Stimulated activated memory B cell treated with anti-CD40 and anti-IgM and Interleukin-4, amounts not matched to agents 10 μg/mL and 1 μg/mL and 100 μg/mL, for 72 hours (primary cell): Measurements from ENCODE around the gene AQP12B.

Experiments
- ATAC-seq: fragments of 150-1000 bp; cut with Tn5 transposase; 2 replicates; pipeline ENCODE4 v1.10.0; 2021
- H3K27ac Mint-ChIP-seq: one replicate; pipeline ENCODE4 v1.8.0; 2022; ENCODE audit warnings: mild to moderate bottlenecking, mixed read lengths
- H3K27me3 Mint-ChIP-seq: one replicate; pipeline ENCODE4 v1.8.0; 2022; ENCODE audit warnings: mixed read lengths
- H3K36me3 Mint-ChIP-seq: one replicate; pipeline ENCODE4 v1.8.0; 2022; ENCODE audit warnings: mixed read lengths
- H3K4me1 Mint-ChIP-seq: one replicate; pipeline ENCODE4 v1.8.0; 2022; ENCODE audit warnings: mixed read lengths
- H3K4me3 Mint-ChIP-seq: one replicate; pipeline ENCODE4 v1.8.0; 2022; ENCODE audit warnings: mild to moderate bottlenecking, moderate library complexity, mixed read lengths
- H3K9me3 Mint-ChIP-seq: one replicate; pipeline ENCODE4 v1.8.0; 2022; ENCODE audit warnings: mixed read lengths

AQP12B gene

DNA sequence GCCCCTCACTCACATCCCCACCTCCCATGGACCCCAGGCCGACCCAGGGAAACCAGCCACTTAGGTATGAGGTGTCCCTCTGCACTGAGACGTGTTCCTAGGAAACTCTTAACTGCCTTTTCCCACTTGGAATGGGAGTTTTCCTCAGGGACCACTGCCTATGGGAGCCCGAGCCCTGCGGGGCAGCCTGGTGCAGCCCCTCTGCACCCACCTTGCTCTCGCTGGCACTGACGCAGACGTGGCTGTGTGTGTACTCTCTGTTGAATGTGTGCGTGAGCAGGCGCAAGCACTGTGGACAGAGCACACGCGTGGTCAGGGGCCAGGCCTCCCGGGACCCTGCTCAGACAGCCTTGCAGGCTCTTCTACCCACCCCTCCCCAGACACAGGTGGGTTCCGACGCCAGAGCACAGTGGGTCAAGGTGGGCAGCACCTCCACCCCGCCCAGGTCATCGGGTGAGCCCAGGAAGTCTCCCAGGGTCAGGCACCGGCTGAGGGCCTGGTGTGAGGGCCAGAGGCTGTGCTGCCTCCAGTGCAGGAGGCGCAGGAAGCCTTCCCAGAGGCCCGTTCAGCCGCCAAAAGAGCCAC, 39.0 kb upstream of the AQP12B start:
- Mint-ChIP-seq H3K4me3 (no peak overlapping the region), H3K27ac (no peak overlapping the region), H3K36me3 (no peaks in the 10 kb centered on the region), H3K9me3 (no peaks in the 10 kb centered on the region), H3K27me3 (peaks cover 39% of the 10 kb centered on the region), H3K4me1 (no peaks in the 10 kb centered on the region)
- no peak for ATAC-seq

DNA sequence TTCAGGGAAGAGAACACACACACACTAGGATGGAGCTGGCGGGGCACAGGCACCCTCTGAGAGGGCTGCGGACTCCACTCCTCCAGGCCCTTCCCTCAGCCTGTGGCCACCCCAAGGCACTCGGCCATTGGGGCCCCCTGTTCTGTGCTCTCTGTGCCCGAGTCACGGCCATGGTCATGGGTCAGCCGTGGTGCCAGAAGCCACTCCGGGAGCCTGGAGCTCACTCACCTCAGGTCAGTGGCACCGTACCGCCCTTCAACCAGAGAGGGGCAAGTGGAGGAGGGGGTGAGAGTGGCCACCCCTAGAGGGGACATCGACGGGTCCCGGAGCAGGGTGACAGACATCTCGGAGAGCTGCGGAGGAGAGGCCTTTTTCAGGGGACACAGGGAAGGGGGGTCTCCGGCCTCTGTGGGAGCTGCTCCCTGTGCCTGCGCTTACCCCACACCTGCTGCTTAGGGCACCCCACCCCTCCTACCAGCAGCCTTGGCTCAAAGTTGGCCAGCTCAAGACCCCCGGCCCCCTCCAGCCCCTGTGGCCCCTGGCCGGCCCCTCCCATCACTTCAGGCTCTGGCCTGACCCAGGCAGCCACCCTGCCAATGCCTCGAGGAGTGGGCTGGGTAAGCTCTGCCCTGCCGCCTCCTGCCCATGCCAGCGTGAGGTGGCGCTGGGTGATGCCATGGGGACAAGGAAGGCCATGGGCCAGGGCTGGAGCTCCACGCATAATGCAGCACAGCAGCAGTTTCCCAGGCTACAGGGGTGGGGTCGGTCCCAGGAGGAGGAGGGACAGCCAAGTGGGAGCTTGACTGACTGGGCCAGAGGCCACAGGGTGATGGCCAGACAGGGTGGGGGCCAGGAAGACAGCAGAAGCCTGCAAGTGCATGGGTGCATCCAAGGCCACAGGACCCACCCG, 38.3 kb upstream of the AQP12B start:
- Mint-ChIP-seq H3K4me3 (no peak overlapping the region), H3K27ac (no peak overlapping the region)
- ATAC-seq: no peak

DNA sequence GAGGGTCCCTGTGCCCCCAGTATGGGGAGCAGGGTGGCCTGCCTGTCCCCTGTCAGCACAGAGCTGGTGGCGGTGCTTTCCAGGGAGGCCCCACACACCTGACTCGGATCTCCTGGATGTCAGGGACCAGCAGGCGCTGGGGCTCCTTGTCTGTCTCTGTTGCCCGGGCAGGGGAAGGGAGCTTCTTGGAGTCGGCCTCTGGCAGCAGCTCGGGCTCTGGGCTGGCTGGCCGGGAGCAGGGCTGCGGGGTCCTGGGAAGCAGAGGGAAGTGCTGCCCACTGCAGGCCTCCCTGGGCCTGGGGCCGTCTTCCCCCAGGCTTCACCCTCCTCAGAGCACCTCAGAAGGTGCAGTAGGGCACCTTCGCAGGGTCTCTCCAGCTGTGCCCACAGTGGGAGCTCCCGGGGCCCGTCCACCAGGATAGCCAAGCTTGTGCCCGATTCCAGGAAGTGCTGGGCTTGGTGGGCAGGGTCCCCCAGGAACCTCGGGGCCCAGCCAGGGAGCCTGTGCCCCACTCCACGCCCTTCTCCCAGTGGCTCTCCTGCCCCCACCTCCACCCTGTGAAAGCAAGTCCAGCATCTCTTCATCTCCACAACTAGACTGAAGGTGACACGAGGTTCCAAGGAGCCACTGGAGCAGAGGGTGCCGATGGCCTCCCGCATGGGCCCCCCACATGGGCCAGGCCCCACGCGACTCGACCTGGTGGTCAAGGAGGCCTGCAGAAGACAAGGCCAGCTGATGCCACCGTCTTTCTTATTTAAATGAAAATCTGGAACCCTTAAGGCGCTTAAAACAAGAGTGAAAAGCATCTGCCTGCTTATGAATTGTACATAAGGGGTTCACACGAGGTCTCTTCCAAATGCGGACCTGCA, 37.2 kb upstream of the AQP12B start:
- ATAC-seq: no peak

More for the DNA sequence above, 38.3 kb upstream of the AQP12B start:
- Mint-ChIP-seq H3K27me3 (peaks cover 39% of the 10 kb centered on the region), H3K4me1 (no peaks in the 10 kb centered on the region), H3K9me3 (no peaks in the 10 kb centered on the region), H3K36me3 (no peaks in the 10 kb centered on the region)

DNA sequence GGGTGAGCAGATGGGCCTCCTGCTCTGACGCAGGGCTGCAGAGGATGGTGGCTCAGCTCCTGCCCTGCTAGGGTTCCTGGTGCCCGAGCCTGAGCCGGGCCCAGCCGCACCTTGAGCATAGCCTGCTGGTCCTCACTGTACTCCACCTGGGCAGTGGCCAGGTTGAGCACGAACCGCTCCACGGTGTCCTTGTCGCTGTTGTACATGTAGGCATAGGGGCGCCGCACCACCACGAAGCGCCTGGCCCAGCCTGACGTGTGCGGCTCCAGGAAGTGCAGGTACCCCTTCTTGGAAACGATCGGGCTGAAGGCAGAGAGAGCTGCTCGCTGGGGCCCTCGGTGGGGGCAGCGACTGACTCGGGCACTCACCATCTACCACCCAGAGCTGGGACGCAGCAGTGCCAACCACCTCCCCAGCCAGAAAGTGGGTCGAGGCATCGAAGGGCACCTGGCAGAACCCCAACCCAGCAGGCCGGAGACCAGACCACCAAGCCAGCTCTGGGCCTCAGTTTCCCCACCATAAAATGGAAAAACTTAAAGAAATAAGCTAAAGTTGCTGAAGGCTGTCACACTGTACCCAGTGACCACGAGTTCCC, 36.3 kb upstream of the AQP12B start:
- H3K27me3 Mint-ChIP-seq: peaks cover 33% of the 10 kb centered on the region
- H3K9me3 Mint-ChIP-seq: no peaks in the 10 kb centered on the region
- ATAC-seq: no peak
- no peak overlapping the region for H3K4me3 Mint-ChIP-seq
- no peak overlapping the region for H3K27ac Mint-ChIP-seq
- H3K4me1 Mint-ChIP-seq: no peaks in the 10 kb centered on the region
- no peaks in the 10 kb centered on the region for H3K36me3 Mint-ChIP-seq

More for the DNA sequence above, 37.2 kb upstream of the AQP12B start:
- Mint-ChIP-seq H3K27me3 (peaks cover 41% of the 10 kb centered on the region), H3K36me3 (no peaks in the 10 kb centered on the region), H3K9me3 (no peaks in the 10 kb centered on the region), H3K4me1 (no peaks in the 10 kb centered on the region), H3K4me3 (no peak overlapping the region), H3K27ac (no peak overlapping the region)

DNA sequence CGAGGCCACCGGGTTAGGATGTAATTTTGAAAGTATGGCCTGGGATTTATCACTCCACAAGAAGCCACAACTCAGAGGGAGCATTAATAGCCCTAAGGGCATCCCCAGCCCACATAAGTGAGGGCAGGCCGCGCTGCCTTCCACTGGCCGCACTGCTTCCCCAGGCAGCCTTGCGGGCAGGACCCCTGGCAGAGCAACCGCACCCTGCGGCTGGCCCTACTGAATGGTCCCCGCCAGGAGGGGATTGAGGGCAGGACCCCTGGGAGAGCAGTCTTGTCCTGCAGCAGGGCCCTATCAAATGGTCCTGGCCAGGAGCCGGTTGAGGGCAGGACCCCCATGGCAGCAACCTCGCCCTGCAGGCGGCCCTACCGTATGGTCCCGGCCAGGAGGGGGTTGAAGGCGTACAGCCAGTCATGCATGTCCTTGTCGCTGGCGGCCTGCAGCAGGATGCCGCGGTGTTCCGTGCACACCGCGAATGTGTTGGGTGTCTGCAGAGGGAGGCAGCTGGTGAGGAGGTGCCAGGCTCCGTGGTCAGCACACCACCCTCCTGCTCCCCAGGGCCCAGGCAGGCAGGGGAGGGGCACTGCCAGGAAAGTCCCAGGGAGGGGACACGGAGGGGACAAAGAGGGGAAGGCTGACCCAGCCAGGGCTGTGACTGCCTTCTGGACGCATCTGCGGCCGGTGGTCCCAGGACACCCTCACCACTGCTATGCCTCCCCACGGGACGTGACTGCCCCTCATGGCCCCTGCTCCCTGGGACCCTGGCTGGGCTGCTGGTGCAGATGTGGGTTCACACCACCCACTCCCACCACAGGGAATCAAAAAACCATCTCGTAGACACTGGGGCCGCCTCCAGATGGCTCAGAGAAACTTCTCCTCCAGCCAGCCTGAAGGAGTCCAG, 35.2 kb upstream of the AQP12B start:
- H3K27me3 Mint-ChIP-seq: peaks cover 22% of the 10 kb centered on the region
- no peak overlapping the region for H3K4me3 Mint-ChIP-seq
- H3K36me3 Mint-ChIP-seq: no peaks in the 10 kb centered on the region
- ATAC-seq: no peak
- H3K9me3 Mint-ChIP-seq: no peaks in the 10 kb centered on the region
- H3K4me1 Mint-ChIP-seq: no peaks in the 10 kb centered on the region
- no peak overlapping the region for H3K27ac Mint-ChIP-seq

DNA sequence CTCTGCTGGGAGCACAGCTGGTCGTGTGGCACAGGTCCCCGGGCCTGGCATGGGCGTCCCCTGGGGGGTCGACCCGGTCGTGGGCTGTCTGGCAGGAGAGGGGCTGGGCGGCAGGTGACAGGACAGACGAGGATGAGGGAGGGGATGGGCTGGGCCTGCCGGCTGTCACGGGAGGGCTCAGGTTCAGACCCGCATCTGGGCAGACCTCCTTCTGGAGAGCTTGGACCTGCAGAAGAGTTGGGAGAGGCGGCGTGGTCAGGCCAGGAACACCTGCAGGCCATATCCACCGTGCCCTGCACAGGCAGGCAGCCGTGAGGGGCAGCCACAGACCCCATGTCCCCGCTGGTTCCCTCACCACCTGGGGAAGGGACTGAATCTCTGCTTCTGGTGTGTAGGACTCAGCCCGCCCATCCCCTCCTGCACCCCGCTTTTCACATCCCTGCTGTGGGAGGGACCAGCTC, 34.5 kb upstream of the AQP12B start:
- no peaks in the 10 kb centered on the region for H3K4me1 Mint-ChIP-seq
- no peak overlapping the region for H3K4me3 Mint-ChIP-seq
- H3K9me3 Mint-ChIP-seq: no peaks in the 10 kb centered on the region
- no peak overlapping the region for H3K27ac Mint-ChIP-seq
- no peaks in the 10 kb centered on the region for H3K36me3 Mint-ChIP-seq
- peaks cover 17% of the 10 kb centered on the region for H3K27me3 Mint-ChIP-seq
- ATAC-seq: no peak

DNA sequence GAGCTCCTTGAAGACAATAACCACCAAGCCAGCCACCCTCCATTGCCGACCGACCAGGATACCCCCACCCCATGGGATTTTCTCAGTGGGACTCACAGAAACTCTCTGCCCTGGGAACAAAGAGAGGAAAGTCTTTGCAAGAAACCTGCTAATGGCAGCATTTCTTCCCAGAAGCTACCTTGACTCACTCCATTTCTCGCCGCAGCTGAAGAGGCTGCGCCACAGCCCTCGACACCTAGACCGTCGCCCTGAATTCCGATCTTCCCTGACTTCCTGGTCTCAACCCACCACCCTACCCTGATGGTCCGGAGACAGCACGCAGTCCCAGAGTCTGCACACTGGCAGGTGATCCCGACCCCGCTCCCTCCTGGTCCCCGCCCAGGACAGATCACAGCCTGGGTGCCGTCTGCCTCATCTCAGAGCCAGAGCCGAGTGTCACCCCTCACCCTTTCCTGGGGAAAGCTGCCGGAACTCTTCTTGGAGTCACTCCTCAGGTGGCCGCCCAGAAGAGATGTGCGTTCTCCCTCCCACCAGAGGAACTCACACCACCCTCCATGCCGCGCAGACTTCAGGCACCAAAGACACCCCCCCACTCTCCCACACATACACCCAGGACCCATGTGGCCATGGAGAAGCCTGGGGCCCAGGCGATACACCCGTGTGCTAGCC, 33.6 kb upstream of the AQP12B start:
- ATAC-seq: no peak
- no peaks in the 10 kb centered on the region for H3K4me1 Mint-ChIP-seq
- H3K9me3 Mint-ChIP-seq: no peaks in the 10 kb centered on the region
- no peak overlapping the region for H3K4me3 Mint-ChIP-seq
- no peaks in the 10 kb centered on the region for H3K36me3 Mint-ChIP-seq
- peaks cover 24% of the 10 kb centered on the region for H3K27me3 Mint-ChIP-seq
- H3K27ac Mint-ChIP-seq: no peak overlapping the region

DNA sequence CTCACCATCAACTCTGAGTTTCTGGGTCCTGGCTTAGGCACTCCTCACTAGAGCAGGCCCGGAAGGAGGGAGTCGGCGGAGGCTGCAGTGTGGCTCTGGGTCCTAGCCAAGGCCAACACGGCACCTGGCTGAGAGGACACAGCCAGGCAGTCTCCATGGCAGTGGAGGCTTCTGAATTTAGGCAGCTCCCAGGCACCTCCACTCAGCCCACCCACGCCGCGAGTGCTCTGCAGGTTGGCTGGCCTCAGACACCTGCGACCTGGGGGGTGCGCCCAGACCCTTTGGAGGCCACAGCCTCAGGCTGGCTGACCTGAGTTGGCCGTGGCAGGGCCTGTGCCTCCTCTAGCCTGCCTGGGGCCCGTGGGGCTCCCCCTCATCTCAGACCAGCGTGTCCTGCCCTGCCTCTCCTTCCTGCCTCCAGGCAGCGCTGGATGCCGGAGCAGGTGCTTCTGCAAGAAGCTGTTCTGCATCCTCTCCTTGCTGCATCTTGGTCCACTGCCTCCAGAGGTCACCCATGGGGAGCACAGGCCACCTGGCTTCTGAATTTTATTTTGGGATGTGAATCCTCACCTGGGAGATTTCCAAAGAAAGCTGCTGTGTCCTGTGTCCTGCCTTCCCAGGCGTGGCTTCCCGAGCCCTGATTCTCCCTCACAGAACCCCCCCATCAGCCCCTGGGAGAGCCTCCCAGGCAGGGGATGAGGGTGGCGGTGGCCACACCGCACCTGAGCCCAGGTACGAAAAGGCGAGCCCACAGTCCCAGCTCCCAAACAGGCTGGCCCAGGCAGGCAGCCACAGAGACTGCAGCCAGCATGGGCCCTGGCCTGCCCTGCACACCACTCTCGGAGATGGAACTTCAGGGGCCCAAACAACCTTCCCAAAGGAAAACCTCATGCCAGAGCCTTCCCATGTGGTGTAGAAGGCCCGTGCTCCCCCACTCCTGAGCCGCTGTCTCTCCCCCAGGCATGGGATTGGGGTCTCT, 32.4 kb upstream of the AQP12B start:
- no peak for ATAC-seq
- H3K4me3 Mint-ChIP-seq: no peak overlapping the region
- peaks cover 33% of the 10 kb centered on the region for H3K27me3 Mint-ChIP-seq
- no peaks in the 10 kb centered on the region for H3K9me3 Mint-ChIP-seq
- H3K36me3 Mint-ChIP-seq: no peaks in the 10 kb centered on the region
- H3K27ac Mint-ChIP-seq: no peak overlapping the region
- H3K4me1 Mint-ChIP-seq: no peaks in the 10 kb centered on the region

DNA sequence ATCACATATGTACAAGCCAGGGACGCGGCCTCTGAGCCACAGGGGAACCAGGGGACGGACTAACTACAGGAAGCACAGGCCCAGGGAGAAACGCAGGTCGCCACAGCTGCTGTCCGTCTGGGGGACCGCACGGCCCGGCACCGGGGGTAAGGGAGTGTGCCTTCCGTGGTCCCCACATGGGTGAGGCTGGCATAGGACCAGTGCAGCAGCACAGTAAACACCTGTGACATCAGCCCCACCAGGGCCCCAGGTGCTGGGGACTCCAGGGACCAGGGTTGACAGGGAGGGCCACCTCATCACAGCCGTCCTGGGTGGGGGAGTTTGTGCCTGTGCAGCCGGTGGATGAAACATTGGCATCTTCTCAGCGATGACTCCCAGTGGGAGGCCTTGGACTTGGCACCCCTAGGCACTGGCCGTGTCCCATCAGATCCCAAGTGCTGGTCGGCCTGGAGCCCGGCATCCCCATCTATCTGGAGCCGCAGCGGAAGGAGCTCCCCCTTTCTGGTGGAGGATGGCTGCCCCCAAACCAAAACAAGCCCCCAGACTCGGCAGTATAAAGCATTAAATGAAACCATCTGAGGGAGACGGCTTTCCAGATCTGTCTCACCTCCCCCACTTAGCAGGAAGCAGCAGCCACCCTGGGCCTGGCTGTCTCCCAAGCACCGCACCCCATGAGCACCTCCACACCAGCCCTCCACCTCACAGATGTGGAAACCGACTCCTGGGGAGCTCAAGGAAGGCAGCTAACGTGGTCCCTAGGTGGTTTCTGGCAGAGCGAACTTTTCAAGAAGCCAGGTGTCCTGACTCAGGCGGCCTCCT, 31.5 kb upstream of the AQP12B start:
- Mint-ChIP-seq H3K4me1 (no peaks in the 10 kb centered on the region), H3K27ac (no peak overlapping the region), H3K9me3 (no peaks in the 10 kb centered on the region), H3K27me3 (peaks cover 33% of the 10 kb centered on the region), H3K36me3 (no peaks in the 10 kb centered on the region), H3K4me3 (no peak overlapping the region)
- no peak for ATAC-seq

DNA sequence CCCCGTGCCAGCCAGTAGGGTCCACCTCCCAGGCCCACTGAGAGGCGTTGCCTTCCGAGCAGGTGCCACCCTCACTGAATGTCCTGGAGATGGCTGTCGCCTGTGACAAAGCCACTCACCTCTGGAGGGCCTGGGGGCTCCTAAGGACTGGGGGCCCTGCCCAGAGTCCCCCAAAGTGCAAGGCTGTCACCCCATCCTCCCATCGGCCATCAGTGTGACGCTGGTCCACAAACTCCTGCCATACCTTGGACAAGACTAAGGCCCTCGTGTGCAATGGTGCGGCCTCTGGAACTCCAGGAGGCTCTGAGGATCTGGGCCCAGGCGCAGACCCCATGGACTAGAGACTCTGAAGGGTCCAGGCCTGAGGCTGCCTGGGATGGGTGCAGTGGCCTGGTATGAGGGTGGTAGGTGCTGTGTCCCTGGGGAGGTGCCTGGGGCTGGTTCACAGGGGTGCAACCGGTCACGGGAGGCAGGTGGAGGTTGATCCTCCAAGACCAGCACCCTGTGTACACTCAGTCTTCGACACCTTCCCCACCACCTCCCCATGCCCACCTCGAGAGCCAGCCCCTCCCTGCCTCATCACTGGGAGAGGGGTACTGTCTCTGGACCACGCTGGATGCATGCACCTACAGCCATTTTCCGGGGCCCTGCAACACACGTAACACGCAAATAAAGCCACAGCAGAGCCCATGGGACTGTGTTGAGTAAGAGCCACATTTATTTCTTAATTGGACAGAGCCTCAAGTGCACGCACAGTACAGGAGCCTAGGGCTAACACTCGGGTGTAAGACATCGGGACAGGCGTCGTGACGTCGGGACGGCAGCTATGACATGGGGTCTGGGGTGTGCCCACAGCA, 30.6 kb upstream of the AQP12B start:
- ATAC-seq: no peak
- Mint-ChIP-seq H3K4me3 (no peak overlapping the region), H3K27me3 (peaks cover 37% of the 10 kb centered on the region), H3K4me1 (no peaks in the 10 kb centered on the region), H3K9me3 (no peaks in the 10 kb centered on the region), H3K36me3 (no peaks in the 10 kb centered on the region), H3K27ac (no peak overlapping the region)

DNA sequence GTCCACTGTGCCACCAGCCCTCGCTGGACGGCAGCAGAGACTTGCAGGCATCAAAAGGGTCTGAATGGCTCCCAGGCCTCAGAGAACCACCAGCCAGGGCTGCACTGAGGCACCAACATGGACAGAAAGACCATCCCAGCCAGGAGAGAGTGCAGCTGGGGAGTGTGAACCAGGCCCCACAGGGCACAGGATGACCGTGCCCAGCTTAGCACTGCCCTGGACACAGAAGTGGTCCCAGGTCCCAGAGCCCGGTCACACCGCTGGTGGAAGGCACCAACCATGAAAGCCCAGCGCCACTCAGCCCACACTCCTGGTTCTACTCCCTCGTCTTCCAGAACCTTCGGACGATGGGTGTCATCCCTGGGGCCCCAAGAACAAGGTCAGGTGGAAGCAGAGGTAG, 29.4 kb upstream of the AQP12B start:
- Mint-ChIP-seq H3K9me3 (no peaks in the 10 kb centered on the region), H3K27ac (no peak overlapping the region), H3K36me3 (no peaks in the 10 kb centered on the region), H3K4me3 (no peak overlapping the region), H3K4me1 (no peaks in the 10 kb centered on the region), H3K27me3 (peaks cover 49% of the 10 kb centered on the region)
- ATAC-seq: no peak

DNA sequence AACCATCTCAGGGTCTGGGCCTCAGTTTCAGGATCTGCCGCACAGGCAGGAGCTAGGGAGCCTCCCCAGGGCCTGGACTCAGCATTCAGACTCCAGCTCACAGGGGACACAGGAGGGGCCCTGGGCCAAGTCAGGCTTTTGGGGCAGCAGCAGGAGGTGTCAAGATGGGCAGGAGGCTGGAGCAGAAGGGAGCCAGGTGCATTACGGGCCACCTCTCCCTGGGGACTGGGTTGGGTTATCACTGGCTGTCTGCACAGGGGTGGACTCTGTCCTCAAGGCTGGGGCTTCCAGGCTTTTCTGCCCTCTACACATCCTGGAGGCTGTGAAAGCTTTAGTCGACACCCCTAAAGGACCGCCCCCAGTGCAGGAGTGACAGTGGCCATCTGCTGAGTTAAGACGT, 29.0 kb upstream of the AQP12B start:
- H3K9me3 Mint-ChIP-seq: no peaks in the 10 kb centered on the region
- no peaks in the 10 kb centered on the region for H3K36me3 Mint-ChIP-seq
- H3K4me1 Mint-ChIP-seq: no peaks in the 10 kb centered on the region
- ATAC-seq: no peak
- peaks cover 48% of the 10 kb centered on the region for H3K27me3 Mint-ChIP-seq
- no peak overlapping the region for H3K27ac Mint-ChIP-seq
- no peak overlapping the region for H3K4me3 Mint-ChIP-seq
